ENCODE data around the gene MYO16. TPM values are rescaled to one million over a fixed set of nuclear protein-coding genes. Genes with fewer than 3 reads are reported as not detected.

The MYO16 gene
- total and polyA plus RNA-seq, 2 experiments from 2014 or later, result 0.02 to 0.15 TPM

DNA sequence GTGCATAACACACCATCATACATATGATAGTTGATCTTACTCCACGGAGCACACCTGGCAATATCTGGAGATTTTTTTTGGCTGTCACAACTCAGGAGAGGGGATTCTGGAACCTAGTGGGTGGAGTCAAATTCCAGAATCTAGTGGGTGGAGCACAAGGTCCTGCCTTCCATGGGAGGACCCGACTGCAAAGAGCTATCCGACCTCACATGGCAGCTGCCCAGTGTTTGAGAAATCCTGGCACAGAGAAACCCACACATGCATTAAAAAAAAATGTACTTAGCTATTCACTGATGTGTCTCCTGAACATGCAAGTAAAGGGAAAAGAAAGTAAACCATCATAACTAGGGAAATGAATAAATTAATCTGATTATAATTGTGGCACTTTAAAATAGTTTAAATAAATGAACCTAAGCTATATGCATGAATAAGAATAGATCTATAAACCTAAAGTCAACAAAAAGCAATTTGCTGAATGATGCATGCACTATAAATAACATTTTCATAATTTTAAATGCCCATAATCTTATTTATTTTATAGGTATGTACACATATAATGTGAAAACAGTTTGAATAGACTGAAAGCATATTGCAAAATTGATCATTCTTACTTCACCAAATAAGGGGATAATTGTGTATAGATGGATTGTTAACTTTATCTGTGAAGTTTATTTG is 300.3 kb downstream of the MYO16 start:
- DNase-seq (ENCODE audit: low read depth in 1 of 2, low spot score in 1 of 2), result peak in 1 of 2 donors; percentile 34
- H3K27me3 ChIP-seq, result no peaks in the 10 kb centered on the region
- no peak for TF ChIP-seq CTCF (IDR thresholded peaks at IDR 0.05; ENCODE audit: low read depth, low read length)

GRCh38 chr13:108932196-108932595 is 302.8 kb downstream of the MYO16 start:
- no peak for TF ChIP-seq CTCF (IDR thresholded peaks at IDR 0.05; ENCODE audit: low read depth, low read length)
- Histone ChIP-seq H3K4me1 (ENCODE audit: low read depth) (no peaks in the 10 kb centered on the region), H3K27ac (no peak overlapping the region), H3K36me3 (no peaks in the 10 kb centered on the region), H3K27me3 (no peaks in the 10 kb centered on the region), H3K4me3 (no peak overlapping the region), H3K9me3 (ENCODE audit: low read depth) (no peaks in the 10 kb centered on the region)
- DNase-seq (ENCODE audit: low read depth in 1 of 2, low spot score in 1 of 2), result no peak

More for the DNA sequence above, 300.3 kb downstream of the MYO16 start:
- Histone ChIP-seq H3K4me1 (ENCODE audit: low read depth) (no peaks in the 10 kb centered on the region), H3K4me3 (no peak overlapping the region), H3K27ac (no peak overlapping the region), H3K9me3 (ENCODE audit: low read depth) (no peaks in the 10 kb centered on the region), H3K36me3 (no peaks in the 10 kb centered on the region)

DNA sequence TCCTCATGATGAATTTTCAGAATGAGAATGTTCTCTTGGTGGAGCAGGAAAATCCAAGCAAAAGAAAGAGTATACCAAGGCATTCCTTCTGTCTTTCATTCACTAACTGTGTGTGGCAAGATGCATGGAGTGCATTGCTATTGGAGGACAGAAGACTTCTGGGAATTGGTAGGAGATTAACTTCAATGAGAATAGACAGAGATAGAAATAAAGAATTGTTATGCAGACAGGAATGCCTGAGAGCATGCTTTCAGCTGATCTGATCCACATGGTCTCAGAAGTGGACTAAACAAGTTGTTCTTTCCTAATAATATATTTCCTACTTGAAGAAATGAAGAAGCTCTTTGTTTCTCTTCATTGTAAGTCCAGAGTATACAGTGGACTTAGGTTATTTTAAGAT is 303.6 kb downstream of the MYO16 start:
- DNase-seq (ENCODE audit: low read depth in 1 of 2, low spot score in 1 of 2), result no peak
- no peaks in the 10 kb centered on the region for H3K9me3 ChIP-seq (ENCODE audit: low read depth)
- no peak for TF ChIP-seq CTCF (IDR thresholded peaks at IDR 0.05; ENCODE audit: low read depth, low read length)
- no peak overlapping the region for H3K27ac ChIP-seq
- H3K36me3 ChIP-seq, result no peaks in the 10 kb centered on the region
- no peaks in the 10 kb centered on the region for H3K4me1 ChIP-seq (ENCODE audit: low read depth)
- H3K27me3 ChIP-seq, result no peaks in the 10 kb centered on the region
- no peak overlapping the region for H3K4me3 ChIP-seq

DNA sequence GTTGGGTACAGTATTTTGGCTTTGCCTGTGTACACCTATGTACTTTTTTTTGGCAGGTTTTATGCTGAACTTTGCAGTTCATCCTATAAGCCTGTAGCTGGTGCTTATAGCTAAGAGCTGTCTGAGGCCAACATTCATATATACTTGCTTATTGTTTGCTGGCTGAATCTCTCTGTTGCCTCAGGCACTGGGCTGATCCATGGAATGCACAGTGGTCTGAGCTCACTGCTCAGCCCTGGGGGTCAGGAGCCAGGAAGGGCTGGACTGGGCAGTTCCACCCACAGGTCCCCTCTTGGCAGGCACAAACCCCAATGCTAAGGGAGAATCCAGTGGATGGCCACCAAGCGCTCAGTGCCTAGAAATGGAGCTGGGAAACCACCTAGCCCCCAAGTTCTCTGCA is 308.7 kb downstream of the MYO16 start:
- Histone ChIP-seq H3K27me3 (no peaks in the 10 kb centered on the region), H3K27ac (no peak overlapping the region), H3K4me3 (no peak overlapping the region), H3K36me3 (no peaks in the 10 kb centered on the region), H3K4me1 (ENCODE audit: low read depth) (no peaks in the 10 kb centered on the region), H3K9me3 (ENCODE audit: low read depth) (no peaks in the 10 kb centered on the region)
- no peak for TF ChIP-seq CTCF (IDR thresholded peaks at IDR 0.05; ENCODE audit: low read depth, low read length)
- DNase-seq (ENCODE audit: low read depth in 1 of 2, low spot score in 1 of 2), result no peak

DNA sequence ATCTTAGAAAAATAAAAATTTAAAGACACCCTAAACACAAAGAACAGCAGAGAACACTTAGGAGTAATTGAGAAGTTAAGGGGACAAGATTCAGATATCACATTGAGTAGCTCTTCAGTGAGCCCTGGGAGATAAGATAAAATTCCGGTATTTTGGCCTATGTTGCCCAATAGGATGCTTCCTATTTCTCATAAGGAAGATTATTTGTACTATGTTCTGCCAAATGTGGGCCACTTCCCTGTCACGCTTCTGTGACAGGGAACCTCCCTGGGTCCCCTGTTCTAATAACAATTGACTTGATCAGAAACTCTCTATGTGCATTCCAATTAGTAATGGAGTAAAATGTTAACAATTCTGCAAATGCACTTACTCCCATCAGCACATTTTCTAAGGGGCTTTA is 310.7 kb downstream of the MYO16 start:
- H3K4me3 ChIP-seq, result no peak overlapping the region
- no peak for DNase-seq (ENCODE audit: low read depth in 1 of 2, low spot score in 1 of 2)
- no peaks in the 10 kb centered on the region for H3K9me3 ChIP-seq (ENCODE audit: low read depth)
- H3K27me3 ChIP-seq, result no peaks in the 10 kb centered on the region
- no peak overlapping the region for H3K27ac ChIP-seq
- TF ChIP-seq CTCF (IDR thresholded peaks at IDR 0.05; ENCODE audit: low read depth, low read length), result no peak
- no peaks in the 10 kb centered on the region for H3K36me3 ChIP-seq
- no peaks in the 10 kb centered on the region for H3K4me1 ChIP-seq (ENCODE audit: low read depth)
